ENCODE data around the gene NDUFS8. TPM values are rescaled to one million over a fixed set of nuclear protein-coding genes. Genes with fewer than 3 reads are reported as not detected.

NDUFS8 gene
- total RNA-seq, 1 experiment from 2014 or later = 266 TPM

- Histone ChIP-seq H3K4me3 (no peak overlapping the region), H3K9me3 (replicated peaks) (no peaks in the 10 kb centered on the region), H3K27me3 (replicated peaks) (no peaks in the 10 kb centered on the region), H3K4me1 (replicated peaks) (peaks cover 11% of the 10 kb centered on the region), H3K36me3 (peaks cover 79% of the 10 kb centered on the region), H3K27ac (no peak overlapping the region)
- DNase-seq (ENCODE audit: low read depth in 1 of 2, low spot score in 2 of 2) = no peak
Observed at GRCh38 chr11:68051191-68052136, 21.0 kb downstream of the NDUFS8 start.

- no peak overlapping the region for H3K27ac ChIP-seq
- no peaks in the 10 kb centered on the region for H3K9me3 ChIP-seq (replicated peaks)
- H3K4me1 ChIP-seq (replicated peaks) = peaks cover 11% of the 10 kb centered on the region
- H3K27me3 ChIP-seq (replicated peaks) = no peaks in the 10 kb centered on the region
- H3K4me3 ChIP-seq = no peak overlapping the region
- H3K36me3 ChIP-seq = peaks cover 76% of the 10 kb centered on the region
- DNase-seq (ENCODE audit: low read depth in 1 of 2, low spot score in 2 of 2) = no peak
Observed at GRCh38 chr11:68052137-68052873, 21.8 kb downstream of the NDUFS8 start.

GRCh38 chr11:68053117-68053516 lies 22.6 kb downstream of the NDUFS8 start:
- no peak for DNase-seq (ENCODE audit: low read depth in 1 of 2, low spot score in 2 of 2)
- no peak overlapping the region for H3K4me3 ChIP-seq
- no peaks in the 10 kb centered on the region for H3K9me3 ChIP-seq (replicated peaks)
- H3K27me3 ChIP-seq (replicated peaks) = no peaks in the 10 kb centered on the region
- H3K27ac ChIP-seq = no peak overlapping the region
- H3K36me3 ChIP-seq = peaks cover 68% of the 10 kb centered on the region
- peaks cover 11% of the 10 kb centered on the region for H3K4me1 ChIP-seq (replicated peaks)

GRCh38 chr11:68053981-68054812 lies 23.7 kb downstream of the NDUFS8 start:
- Histone ChIP-seq H3K9me3 (replicated peaks) (no peaks in the 10 kb centered on the region), H3K4me3 (no peak overlapping the region), H3K36me3 (peaks cover 66% of the 10 kb centered on the region), H3K27me3 (replicated peaks) (no peaks in the 10 kb centered on the region), H3K27ac (no peak overlapping the region), H3K4me1 (replicated peaks) (peaks cover 11% of the 10 kb centered on the region)
- DNase-seq (ENCODE audit: low read depth in 1 of 2, low spot score in 2 of 2) = no peak

- H3K4me1 ChIP-seq (replicated peaks) = peaks cover 11% of the 10 kb centered on the region
- H3K36me3 ChIP-seq = peaks cover 62% of the 10 kb centered on the region
- no peak overlapping the region for H3K4me3 ChIP-seq
- H3K27ac ChIP-seq = no peak overlapping the region
- no peaks in the 10 kb centered on the region for H3K27me3 ChIP-seq (replicated peaks)
- no peaks in the 10 kb centered on the region for H3K9me3 ChIP-seq (replicated peaks)
- no peak for DNase-seq (ENCODE audit: low read depth in 1 of 2, low spot score in 2 of 2)
Observed at GRCh38 chr11:68056317-68057285, 26.1 kb downstream of the NDUFS8 start.

GRCh38 chr11:68057807-68058206 lies 27.3 kb downstream of the NDUFS8 start:
- H3K4me1 ChIP-seq (replicated peaks) = peaks cover 11% of the 10 kb centered on the region
- no peaks in the 10 kb centered on the region for H3K9me3 ChIP-seq (replicated peaks)
- H3K4me3 ChIP-seq = no peak overlapping the region
- peaks cover 62% of the 10 kb centered on the region for H3K36me3 ChIP-seq
- no peak for DNase-seq (ENCODE audit: low read depth in 1 of 2, low spot score in 2 of 2)
- no peak overlapping the region for H3K27ac ChIP-seq
- no peaks in the 10 kb centered on the region for H3K27me3 ChIP-seq (replicated peaks)

- H3K9me3 ChIP-seq (replicated peaks) = no peaks in the 10 kb centered on the region
- peaks cover 80% of the 10 kb centered on the region for H3K36me3 ChIP-seq
- no peaks in the 10 kb centered on the region for H3K4me1 ChIP-seq (replicated peaks)
- no peaks in the 10 kb centered on the region for H3K27me3 ChIP-seq (replicated peaks)
- H3K4me3 ChIP-seq = no peak overlapping the region
- H3K27ac ChIP-seq = no peak overlapping the region
- no peak for DNase-seq (ENCODE audit: low read depth in 1 of 2, low spot score in 2 of 2)
Observed at GRCh38 chr11:68061508-68061907, 31.0 kb downstream of the NDUFS8 start.

GRCh38 chr11:68064926-68065325 lies 34.4 kb downstream of the NDUFS8 start:
- H3K36me3 ChIP-seq = peaks cover 92% of the 10 kb centered on the region
- no peak overlapping the region for H3K27ac ChIP-seq
- H3K9me3 ChIP-seq (replicated peaks) = no peaks in the 10 kb centered on the region
- H3K4me1 ChIP-seq (replicated peaks) = no peaks in the 10 kb centered on the region
- no peak for DNase-seq (ENCODE audit: low read depth in 1 of 2, low spot score in 2 of 2)
- no peaks in the 10 kb centered on the region for H3K27me3 ChIP-seq (replicated peaks)
- no peak overlapping the region for H3K4me3 ChIP-seq

- Histone ChIP-seq H3K9me3 (replicated peaks) (no peaks in the 10 kb centered on the region), H3K27ac (no peak overlapping the region), H3K27me3 (replicated peaks) (no peaks in the 10 kb centered on the region), H3K4me3 (no peak overlapping the region), H3K4me1 (replicated peaks) (no peaks in the 10 kb centered on the region), H3K36me3 (peaks cover 93% of the 10 kb centered on the region)
- DNase-seq (ENCODE audit: low read depth in 1 of 2, low spot score in 2 of 2) = no peak
Observed at GRCh38 chr11:68065841-68066240, 35.4 kb downstream of the NDUFS8 start.

- no peak overlapping the region for H3K4me3 ChIP-seq
- no peaks in the 10 kb centered on the region for H3K9me3 ChIP-seq (replicated peaks)
- no peak overlapping the region for H3K27ac ChIP-seq
- no peaks in the 10 kb centered on the region for H3K27me3 ChIP-seq (replicated peaks)
- no peaks in the 10 kb centered on the region for H3K4me1 ChIP-seq (replicated peaks)
- H3K36me3 ChIP-seq = peaks cover 94% of the 10 kb centered on the region
- no peak for DNase-seq (ENCODE audit: low read depth in 1 of 2, low spot score in 2 of 2)
Observed at GRCh38 chr11:68066742-68067141, 36.3 kb downstream of the NDUFS8 start.

- no peaks in the 10 kb centered on the region for H3K9me3 ChIP-seq (replicated peaks)
- H3K4me3 ChIP-seq = no peak overlapping the region
- DNase-seq (ENCODE audit: low read depth in 1 of 2, low spot score in 2 of 2) = peak in 1 of 2 experiments; percentile 34
- H3K4me1 ChIP-seq (replicated peaks) = no peaks in the 10 kb centered on the region
- peaks cover 86% of the 10 kb centered on the region for H3K36me3 ChIP-seq
- H3K27me3 ChIP-seq (replicated peaks) = no peaks in the 10 kb centered on the region
- H3K27ac ChIP-seq = no peak overlapping the region
Observed at GRCh38 chr11:68067991-68068390, 37.5 kb downstream of the NDUFS8 start.

GRCh38 chr11:68071281-68072048 lies 41.0 kb downstream of the NDUFS8 start:
- Histone ChIP-seq H3K36me3 (peaks cover 80% of the 10 kb centered on the region), H3K9me3 (replicated peaks) (no peaks in the 10 kb centered on the region), H3K4me3 (no peak overlapping the region), H3K27ac (no peak overlapping the region), H3K4me1 (replicated peaks) (no peaks in the 10 kb centered on the region), H3K27me3 (replicated peaks) (no peaks in the 10 kb centered on the region)
- peak in 1 of 2 experiments; percentile 43 for DNase-seq (ENCODE audit: low read depth in 1 of 2, low spot score in 2 of 2)
